Activated naive CD8-positive, alpha-beta T cell (primary cell): ENCODE results near the gene CYP2F1.
"Not testable (repeated sequence)": the region's sequence is repeated elsewhere in the genome, so short reads cannot be mapped to it uniquely, and the experiment has no call there.

Experiments
- H3K27ac Mint-ChIP-seq: one replicate; pipeline ENCODE4 v1.8.0; 2021; ENCODE audit warnings: mixed read lengths
- H3K27me3 Mint-ChIP-seq: one replicate; pipeline ENCODE4 v1.8.0; 2021; ENCODE audit warnings: mixed read lengths
- H3K36me3 Mint-ChIP-seq: one replicate; pipeline ENCODE4 v1.8.0; 2021; ENCODE audit warnings: mixed read lengths
- H3K4me1 Mint-ChIP-seq: one replicate; pipeline ENCODE4 v1.8.0; 2021; ENCODE audit warnings: low read depth, mixed read lengths
- H3K4me3 Mint-ChIP-seq: one replicate; pipeline ENCODE4 v1.8.0; 2021; ENCODE audit warnings: mild to moderate bottlenecking, mixed read lengths
- H3K9me3 Mint-ChIP-seq: one replicate; pipeline ENCODE4 v1.8.0; 2021; ENCODE audit warnings: low read depth, mixed read lengths

Gene CYP2F1, protein sequence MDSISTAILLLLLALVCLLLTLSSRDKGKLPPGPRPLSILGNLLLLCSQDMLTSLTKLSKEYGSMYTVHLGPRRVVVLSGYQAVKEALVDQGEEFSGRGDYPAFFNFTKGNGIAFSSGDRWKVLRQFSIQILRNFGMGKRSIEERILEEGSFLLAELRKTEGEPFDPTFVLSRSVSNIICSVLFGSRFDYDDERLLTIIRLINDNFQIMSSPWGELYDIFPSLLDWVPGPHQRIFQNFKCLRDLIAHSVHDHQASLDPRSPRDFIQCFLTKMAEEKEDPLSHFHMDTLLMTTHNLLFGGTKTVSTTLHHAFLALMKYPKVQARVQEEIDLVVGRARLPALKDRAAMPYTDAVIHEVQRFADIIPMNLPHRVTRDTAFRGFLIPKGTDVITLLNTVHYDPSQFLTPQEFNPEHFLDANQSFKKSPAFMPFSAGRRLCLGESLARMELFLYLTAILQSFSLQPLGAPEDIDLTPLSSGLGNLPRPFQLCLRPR

DNA sequence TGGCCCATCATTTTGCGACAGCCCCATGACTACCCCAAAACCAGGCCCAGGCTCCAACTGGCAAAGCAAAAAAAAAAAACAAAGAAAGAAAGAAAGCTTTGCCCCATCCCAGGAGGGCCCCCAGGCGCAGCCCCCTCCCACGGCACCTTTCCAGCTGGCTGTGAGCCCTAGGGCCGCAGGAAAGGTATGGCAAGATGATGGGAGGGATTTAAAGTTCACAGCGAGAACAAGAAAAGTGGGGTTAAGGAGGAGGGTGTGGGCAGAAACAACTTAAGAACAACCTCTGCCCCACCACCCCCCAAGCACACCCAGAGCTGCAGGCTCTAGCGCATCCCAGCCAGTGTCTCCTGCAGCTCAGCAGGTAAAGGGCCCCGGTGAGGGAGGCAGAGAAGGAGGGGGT is at the start of gene CYP2F1:
Gene CYP2F1, plus strand, starts transcription at position 301 of the 400 bp plus-strand sequence. CDS start 1,757 bp downstream, outside the sequence.
- H3K4me3 Mint-ChIP-seq: no peak within 1 kb of the TSS
- no peak within 1 kb of the TSS for H3K27ac Mint-ChIP-seq
- H3K27me3 Mint-ChIP-seq: no peaks in the 10 kb centered on the region
- H3K4me1 Mint-ChIP-seq: peaks cover 5% of the 10 kb centered on the region
- peaks cover 3% of the 10 kb centered on the region for H3K36me3 Mint-ChIP-seq
- no peaks in the 10 kb centered on the region for H3K9me3 Mint-ChIP-seq

DNA sequence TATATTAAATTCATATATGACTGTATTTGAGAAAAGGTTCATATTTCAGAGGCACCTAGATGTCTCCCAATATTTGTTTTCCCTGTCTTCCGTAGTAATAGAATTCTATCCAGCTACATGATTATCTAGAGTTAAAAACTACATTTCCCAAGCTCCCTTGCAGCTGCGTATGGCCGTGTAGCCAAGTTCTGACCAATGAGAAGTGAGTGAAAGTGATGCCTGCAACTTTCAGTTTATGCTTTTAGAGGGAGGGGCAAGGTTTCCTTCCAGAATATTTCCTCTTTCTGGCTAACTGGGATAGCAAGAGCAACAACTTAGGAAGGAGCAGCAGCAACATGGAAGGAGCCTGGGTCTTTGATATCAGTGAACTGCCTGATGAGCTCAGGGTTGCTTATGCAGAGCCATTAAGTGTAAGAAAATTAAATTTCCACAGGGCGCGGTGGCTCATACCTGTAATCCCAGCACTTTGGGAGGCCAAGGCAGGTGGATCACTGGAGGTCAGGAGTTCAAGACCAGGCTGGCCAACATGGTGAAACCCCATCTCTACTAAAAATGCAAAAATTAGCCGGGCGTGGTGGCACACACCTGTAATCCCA is 49.2 kb upstream of the CYP2F1 start:
- H3K27ac Mint-ChIP-seq: no peak overlapping the region
- no peaks in the 10 kb centered on the region for H3K9me3 Mint-ChIP-seq
- H3K4me3 Mint-ChIP-seq: no peak overlapping the region
- no peaks in the 10 kb centered on the region for H3K36me3 Mint-ChIP-seq
- peaks cover 17% of the 10 kb centered on the region for H3K27me3 Mint-ChIP-seq
- H3K4me1 Mint-ChIP-seq: peaks cover 3% of the 10 kb centered on the region

DNA sequence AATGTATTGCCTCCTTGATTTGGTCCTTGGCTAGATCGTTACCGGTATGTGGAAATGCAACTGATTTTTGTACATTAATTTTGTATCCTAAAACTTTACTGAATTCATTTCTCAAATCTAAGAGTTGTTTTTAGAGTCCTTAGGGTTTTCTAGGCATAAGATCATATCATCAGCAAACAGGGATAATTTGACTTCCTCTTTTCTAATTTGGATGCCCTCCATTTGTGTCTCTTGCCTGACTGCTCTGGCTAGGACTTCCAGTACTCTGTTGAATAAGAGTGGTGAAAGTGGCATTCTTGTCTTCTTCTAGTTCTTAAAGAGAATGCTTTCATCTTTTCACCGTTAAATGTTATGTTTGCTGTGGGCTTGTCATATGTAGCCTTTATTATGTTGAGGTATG is 37.9 kb upstream of the CYP2F1 start:
- H3K4me1 Mint-ChIP-seq: no peaks in the 10 kb centered on the region
- H3K36me3 Mint-ChIP-seq: peaks cover 10% of the 10 kb centered on the region
- no peak overlapping the region for H3K27ac Mint-ChIP-seq
- peaks cover 19% of the 10 kb centered on the region for H3K27me3 Mint-ChIP-seq
- H3K4me3 Mint-ChIP-seq: no peak overlapping the region
- peaks cover 12% of the 10 kb centered on the region for H3K9me3 Mint-ChIP-seq

DNA sequence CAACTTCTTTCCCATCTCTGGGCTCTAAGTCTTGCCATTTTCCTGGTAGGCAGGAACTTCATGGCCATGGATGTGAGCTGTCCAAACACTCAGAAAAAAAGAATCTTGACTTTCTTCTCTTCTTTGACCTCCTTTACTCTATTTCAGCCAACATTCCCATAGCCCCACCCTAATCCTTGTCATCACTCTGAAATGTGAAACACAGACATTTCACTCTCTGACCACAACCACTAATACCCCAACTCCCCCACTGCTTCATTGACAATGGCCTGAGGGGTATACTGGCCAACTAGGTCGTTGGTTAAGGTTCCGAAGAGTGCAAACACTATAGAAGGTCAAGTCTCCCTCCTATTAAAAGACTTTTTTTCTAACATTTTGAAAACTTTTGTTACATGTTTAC is 30.7 kb upstream of the CYP2F1 start:
- H3K4me3 Mint-ChIP-seq: no peak overlapping the region
- peaks cover 13% of the 10 kb centered on the region for H3K36me3 Mint-ChIP-seq
- peaks cover 36% of the 10 kb centered on the region for H3K27me3 Mint-ChIP-seq

DNA sequence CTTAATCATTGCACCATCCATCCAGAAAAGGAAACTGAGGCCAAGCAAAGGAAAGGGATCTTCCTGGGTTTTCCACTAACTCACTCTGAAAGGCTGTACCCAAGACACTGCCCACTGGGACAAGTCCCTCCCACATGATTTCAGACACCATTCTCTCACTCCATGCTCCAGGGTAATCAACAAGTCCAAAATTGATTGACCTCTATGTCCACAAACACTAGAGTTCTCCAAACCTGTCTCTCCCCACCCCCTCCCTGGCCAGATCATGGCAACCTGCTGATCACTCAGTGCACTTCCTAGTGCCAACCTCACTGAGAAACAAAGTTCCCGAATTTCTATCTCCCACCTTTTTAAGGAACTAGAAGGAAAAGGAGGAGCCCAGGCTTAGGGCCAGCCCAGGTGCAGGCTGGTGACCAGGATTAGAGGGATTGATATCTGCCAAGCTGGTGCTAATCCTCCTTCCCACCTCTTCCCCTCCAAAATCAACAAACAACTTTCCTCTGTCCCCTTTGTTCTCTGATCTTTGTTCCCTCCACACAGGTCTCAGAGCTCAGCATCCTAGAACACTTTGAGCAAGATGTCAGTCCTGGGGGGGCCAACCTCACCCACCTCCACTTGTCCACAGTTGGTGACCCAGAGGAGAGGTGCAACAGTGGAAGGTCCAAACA is 28.4 kb upstream of the CYP2F1 start:
- H3K36me3 Mint-ChIP-seq: peaks cover 8% of the 10 kb centered on the region
- peaks cover 45% of the 10 kb centered on the region for H3K27me3 Mint-ChIP-seq
- peaks cover 3% of the 10 kb centered on the region for H3K9me3 Mint-ChIP-seq
- H3K27ac Mint-ChIP-seq: no peak overlapping the region
- H3K4me3 Mint-ChIP-seq: no peak overlapping the region
- H3K4me1 Mint-ChIP-seq: peaks cover 4% of the 10 kb centered on the region

More for the DNA sequence above, 30.7 kb upstream of the CYP2F1 start:
- H3K4me1 Mint-ChIP-seq: no peaks in the 10 kb centered on the region
- no peak overlapping the region for H3K27ac Mint-ChIP-seq
- H3K9me3 Mint-ChIP-seq: peaks cover 12% of the 10 kb centered on the region

DNA sequence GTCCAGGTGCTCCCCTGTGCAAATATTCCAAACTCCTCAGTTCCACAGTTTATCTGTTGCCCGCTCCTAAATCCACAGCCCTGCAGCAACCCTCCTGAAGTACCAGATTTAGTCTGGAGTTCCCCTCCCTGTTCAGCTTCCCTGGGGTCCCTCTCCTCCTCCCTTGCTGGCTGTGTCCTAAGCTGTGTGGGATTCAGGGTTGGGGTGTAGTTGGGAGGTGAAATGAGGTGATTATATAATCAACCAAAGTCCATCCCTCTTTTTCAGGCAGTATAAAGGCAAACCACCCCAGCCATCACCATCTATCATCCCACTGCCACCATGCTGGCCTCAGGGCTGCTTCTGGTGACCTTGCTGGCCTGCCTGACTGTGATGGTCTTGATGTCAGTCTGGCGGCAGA is 26.1 kb upstream of the CYP2F1 start, which contains the start of gene CYP2A13:
Gene CYP2A13, plus strand, starts transcription at position 301 of the 400 bp plus-strand sequence. Its CDS starts 21 bp downstream, at position 322.
- H3K4me1 Mint-ChIP-seq: peaks cover 4% of the 10 kb centered on the region
- no peak within 1 kb of the TSS for H3K4me3 Mint-ChIP-seq
- no peaks in the 10 kb centered on the region for H3K9me3 Mint-ChIP-seq
- peaks cover 2% of the 10 kb centered on the region for H3K36me3 Mint-ChIP-seq
- H3K27ac Mint-ChIP-seq: no peak within 1 kb of the TSS
- peaks cover 50% of the 10 kb centered on the region for H3K27me3 Mint-ChIP-seq

DNA sequence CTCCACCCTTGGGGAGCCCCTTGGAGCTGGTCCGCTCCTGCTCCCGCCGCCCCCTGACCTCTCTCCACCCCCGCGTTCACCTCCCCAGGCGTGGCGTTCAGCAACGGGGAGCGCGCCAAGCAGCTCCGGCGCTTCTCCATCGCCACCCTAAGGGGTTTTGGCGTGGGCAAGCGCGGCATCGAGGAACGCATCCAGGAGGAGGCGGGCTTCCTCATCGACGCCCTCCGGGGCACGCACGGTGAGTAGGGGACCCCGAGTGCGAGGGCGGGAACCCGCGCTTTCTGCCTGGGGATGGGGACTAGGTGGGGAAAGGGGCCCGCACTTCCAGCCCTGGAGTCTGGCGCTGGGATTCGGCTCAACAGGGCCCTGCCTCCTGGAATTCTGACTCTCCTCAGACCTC is 24.3 kb upstream of the CYP2F1 start:
- H3K27ac Mint-ChIP-seq: no peak overlapping the region
- H3K9me3 Mint-ChIP-seq: no peaks in the 10 kb centered on the region
- no peaks in the 10 kb centered on the region for H3K36me3 Mint-ChIP-seq
- no peak overlapping the region for H3K4me3 Mint-ChIP-seq
- peaks cover 43% of the 10 kb centered on the region for H3K27me3 Mint-ChIP-seq
- peaks cover 4% of the 10 kb centered on the region for H3K4me1 Mint-ChIP-seq

DNA sequence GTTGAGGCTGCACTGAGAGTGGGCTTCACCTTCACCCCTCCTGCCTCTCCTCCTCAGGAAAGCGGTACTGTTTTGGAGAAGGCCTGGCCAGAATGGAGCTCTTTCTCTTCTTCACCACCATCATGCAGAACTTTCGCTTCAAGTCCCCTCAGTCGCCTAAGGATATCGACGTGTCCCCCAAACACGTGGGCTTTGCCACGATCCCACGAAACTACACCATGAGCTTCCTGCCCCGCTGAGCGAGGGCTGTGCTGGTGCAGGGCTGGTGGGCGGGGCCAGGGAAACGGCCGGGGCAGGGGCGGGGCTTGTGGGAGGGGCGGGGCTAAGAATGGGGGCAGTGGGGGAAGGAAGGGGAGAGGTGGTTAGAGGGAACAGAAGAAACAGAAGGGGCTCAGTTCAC is 18.5 kb upstream of the CYP2F1 start:
- Mint-ChIP-seq H3K27me3 (peaks cover 14% of the 10 kb centered on the region), H3K4me3 (no peak overlapping the region), H3K27ac (no peak overlapping the region), H3K9me3 (no peaks in the 10 kb centered on the region), H3K36me3 (peaks cover 3% of the 10 kb centered on the region), H3K4me1 (peaks cover 6% of the 10 kb centered on the region)

DNA sequence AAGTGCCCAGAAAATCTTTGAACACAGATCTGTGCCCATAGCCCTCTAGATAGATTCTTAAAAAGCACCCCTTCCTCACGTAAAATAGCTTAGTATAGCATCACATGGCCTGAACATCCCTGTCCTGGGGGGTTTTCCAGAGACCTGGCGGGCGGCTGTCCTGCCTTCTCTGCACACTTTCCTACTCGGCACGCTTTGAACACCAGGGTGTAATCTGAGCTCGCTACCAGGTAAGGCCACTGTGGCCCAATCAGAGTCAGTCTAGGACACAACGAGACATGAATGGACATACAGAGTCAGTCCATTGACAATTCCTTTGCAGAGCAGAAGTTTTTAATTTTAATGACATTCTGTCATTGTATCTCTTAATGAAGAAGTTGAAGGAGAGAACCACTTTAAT is 17.9 kb upstream of the CYP2F1 start:
- Mint-ChIP-seq H3K4me1 (peaks cover 6% of the 10 kb centered on the region), H3K27me3 (peaks cover 7% of the 10 kb centered on the region)

DNA sequence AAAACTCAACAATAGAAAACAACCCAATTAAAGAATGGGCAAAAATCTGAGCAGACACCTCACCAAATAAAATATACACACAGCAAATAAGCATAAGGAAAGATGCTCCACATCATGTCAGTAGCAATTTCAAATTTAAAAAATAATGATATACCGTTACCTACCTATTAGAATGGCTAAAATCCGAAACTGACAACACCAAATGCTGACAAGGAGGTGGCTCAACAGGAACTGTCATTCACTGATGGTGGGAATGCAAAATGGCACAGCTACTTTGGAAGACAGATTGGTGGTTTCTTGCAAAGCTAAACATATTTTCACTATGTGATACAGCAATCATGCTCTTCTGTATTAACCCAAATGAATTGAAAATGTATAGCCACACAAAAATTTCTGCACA is 16.9 kb upstream of the CYP2F1 start:
- no peak overlapping the region for H3K4me3 Mint-ChIP-seq
- H3K27ac Mint-ChIP-seq: no peak overlapping the region
- H3K27me3 Mint-ChIP-seq: peaks cover 1% of the 10 kb centered on the region
- H3K4me1 Mint-ChIP-seq: peaks cover 6% of the 10 kb centered on the region
- peaks cover 12% of the 10 kb centered on the region for H3K9me3 Mint-ChIP-seq
- peaks cover 5% of the 10 kb centered on the region for H3K36me3 Mint-ChIP-seq

More for the DNA sequence above, 17.9 kb upstream of the CYP2F1 start:
- no peak overlapping the region for H3K27ac Mint-ChIP-seq
- peaks cover 3% of the 10 kb centered on the region for H3K36me3 Mint-ChIP-seq
- H3K4me3 Mint-ChIP-seq: no peak overlapping the region
- H3K9me3 Mint-ChIP-seq: peaks cover 3% of the 10 kb centered on the region

DNA sequence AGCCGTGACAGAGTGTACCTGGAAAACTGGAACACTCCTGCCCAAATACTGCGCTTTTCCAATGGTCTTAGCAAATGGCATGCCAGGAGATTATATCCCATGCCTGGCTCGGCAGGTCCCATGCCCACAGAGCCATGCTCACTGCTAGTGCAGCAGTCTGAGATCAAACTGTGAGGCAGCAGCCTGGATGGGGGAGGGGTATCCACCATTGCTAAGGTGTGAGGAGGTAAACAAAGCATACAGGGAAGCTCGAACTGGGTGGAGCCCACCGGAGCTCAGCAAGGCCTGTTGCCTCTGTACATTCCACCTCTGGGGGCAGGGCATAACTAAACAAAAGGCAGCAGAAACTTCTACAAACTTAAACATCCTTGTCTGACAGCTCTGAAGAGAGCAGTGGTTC is 15.5 kb upstream of the CYP2F1 start:
- H3K27me3 Mint-ChIP-seq: no peaks in the 10 kb centered on the region
- H3K4me3 Mint-ChIP-seq: no peak overlapping the region
- H3K27ac Mint-ChIP-seq: no peak overlapping the region
- peaks cover 6% of the 10 kb centered on the region for H3K4me1 Mint-ChIP-seq
- H3K9me3 Mint-ChIP-seq: peaks cover 13% of the 10 kb centered on the region
- H3K36me3 Mint-ChIP-seq: peaks cover 7% of the 10 kb centered on the region

DNA sequence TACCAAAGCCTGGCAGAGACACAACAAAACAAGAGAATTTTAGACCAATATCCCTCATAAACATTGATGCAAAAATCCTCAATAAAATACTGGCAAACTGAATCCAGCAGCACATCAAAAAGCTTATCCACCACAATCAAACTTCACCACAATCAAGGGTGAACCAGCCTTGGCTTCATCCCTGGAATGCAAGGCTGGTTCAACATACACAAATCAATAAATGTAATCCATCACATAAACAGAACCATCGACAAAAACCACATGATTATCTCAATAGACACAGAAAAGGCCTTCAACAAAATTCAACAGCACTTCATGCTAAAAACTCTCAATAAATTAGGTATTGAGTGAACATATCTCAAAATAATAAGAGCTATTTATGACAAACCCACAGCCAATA is 12.0 kb upstream of the CYP2F1 start:
- H3K4me1 Mint-ChIP-seq, H3K27ac Mint-ChIP-seq: not testable (repeated sequence)

DNA sequence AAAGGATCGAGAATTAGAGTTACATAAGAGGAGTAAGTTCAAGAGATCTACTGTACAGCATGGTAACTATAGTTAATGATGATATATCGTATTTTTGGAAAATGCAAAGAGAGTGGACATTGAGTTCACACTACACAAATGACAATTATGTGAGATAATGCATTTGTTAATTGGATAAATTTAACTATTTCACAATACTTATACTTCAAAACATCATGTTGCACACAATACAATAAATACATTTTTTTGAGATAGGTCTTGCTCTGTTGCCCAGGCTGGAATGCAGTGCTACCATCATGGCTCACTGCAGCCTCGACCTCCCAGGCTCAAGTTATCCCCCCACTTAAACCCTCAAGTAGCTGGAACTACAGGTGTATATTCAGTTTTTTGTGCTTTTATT is 8.1 kb upstream of the CYP2F1 start:
- Mint-ChIP-seq H3K27ac (no peak overlapping the region), H3K4me1 (no peaks in the 10 kb centered on the region), H3K9me3 (peaks cover 11% of the 10 kb centered on the region), H3K27me3 (no peaks in the 10 kb centered on the region), H3K4me3 (no peak overlapping the region), H3K36me3 (peaks cover 4% of the 10 kb centered on the region)

More for the DNA sequence above, 12.0 kb upstream of the CYP2F1 start:
- not testable (repeated sequence) for H3K27me3 Mint-ChIP-seq, H3K36me3 Mint-ChIP-seq, H3K4me3 Mint-ChIP-seq
- H3K9me3 Mint-ChIP-seq: peaks cover 13% of the 10 kb centered on the region

DNA sequence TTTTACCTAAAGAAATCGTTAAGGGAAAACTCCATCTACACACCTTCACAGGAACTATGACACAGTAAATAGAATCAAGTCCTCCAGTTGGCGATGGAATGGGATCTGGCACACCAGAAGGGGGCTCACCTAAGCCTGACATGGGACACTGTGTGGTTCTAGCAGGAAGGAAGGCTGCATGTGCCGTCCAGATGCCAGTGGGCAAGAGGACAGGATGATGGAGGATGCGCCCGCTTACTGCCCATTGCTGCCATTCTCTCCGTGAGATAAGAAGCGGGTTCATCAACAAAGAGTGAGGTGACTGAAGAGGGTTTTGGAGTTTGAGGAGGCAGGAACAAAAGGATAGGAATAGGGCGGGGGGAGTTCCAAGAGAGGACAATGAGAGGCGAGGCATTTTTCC is 2.9 kb upstream of the CYP2F1 start:
- H3K36me3 Mint-ChIP-seq: peaks cover 3% of the 10 kb centered on the region
- no peaks in the 10 kb centered on the region for H3K9me3 Mint-ChIP-seq
- no peak overlapping the region for H3K27ac Mint-ChIP-seq
- no peaks in the 10 kb centered on the region for H3K27me3 Mint-ChIP-seq
- no peaks in the 10 kb centered on the region for H3K4me1 Mint-ChIP-seq
- H3K4me3 Mint-ChIP-seq: no peak overlapping the region

DNA sequence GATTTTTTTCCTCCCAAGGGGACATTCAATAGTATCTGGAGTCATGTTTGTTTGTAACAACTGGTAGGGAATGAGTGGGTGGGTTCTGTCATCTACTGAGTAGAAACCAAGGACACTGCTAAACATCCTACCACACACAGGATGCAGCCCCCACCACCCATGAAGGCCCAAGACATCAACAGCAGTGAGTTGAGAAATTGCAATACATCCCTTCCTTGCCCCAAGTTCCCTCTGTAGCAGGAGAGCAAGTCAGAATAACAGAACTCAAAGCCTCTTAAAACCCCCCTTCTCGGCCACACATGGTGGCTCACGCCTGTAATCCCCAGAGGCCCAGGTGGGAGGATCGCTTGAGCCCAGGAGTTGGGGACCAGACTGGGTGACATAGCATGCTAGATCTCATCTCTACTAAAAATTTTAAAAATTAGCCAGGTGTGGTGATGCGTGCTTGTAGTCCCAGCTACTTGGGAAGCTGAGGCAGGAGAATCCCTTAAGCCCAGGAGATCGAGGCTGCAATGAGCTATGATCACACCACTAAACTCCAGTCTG is 2.4 kb upstream of the CYP2F1 start:
- H3K4me1 Mint-ChIP-seq: no peaks in the 10 kb centered on the region
- H3K4me3 Mint-ChIP-seq: no peak overlapping the region
- H3K36me3 Mint-ChIP-seq: peaks cover 3% of the 10 kb centered on the region
- H3K27ac Mint-ChIP-seq: no peak overlapping the region
- H3K27me3 Mint-ChIP-seq: no peaks in the 10 kb centered on the region
- no peaks in the 10 kb centered on the region for H3K9me3 Mint-ChIP-seq
